ENCODE measurements around the gene YARS1.
A peak's percentile ranks its signal among the peaks of the same experiment; 100 is the strongest.

The YARS1 gene

DNA sequence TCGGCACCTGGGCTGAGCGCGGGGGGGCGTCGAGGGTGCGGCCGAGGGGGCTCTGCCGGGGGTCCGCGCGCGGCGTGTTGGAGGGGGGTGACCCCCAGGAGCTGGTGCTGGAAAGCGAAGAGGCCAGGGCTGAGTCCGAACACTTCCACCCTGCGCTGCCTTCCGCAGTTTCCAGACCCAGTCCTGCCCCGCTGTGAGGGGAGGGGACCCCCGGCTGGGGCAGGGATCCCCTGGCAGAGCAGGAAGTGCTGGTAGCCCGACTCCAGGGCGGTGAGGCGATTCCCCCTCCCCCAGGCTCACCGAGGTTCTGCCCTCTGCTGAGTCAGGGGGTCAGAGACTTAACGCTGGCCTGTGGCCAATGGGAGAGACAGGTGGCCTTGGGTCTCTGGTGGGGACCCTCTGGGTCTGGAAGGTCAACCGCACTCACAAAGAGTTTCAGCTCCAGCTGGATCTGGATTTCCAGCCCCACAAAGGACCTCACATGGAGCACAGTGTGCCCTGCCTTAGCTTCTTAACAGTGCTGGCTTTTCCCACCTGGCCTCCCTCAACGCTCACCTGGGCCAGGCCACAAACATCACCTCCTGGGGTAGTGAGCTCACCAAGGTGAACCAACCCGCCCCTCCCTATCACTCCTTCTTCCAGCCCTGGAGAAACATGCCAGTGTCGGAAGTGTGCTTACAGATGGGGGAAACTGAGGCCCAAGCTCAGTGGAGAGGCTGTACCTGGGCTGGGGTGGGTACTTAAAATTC, 74.8 kb downstream of the YARS1 start:
- Mint-ChIP-seq H3K27me3 (peaks cover 29 to 37% of the 10 kb centered on the region in 2 donors), H3K9me3 (no peaks in the 10 kb centered on the region), H3K27ac (peak overlapping the region; percentile 81), H3K36me3 (no peaks in the 10 kb centered on the region), H3K4me1 (peaks cover 0 to 10% of the 10 kb centered on the region in 2 donors), H3K4me3 (peak overlapping the region; percentile 75 to 79)
- DNase-seq: no peak
- ATAC-seq (replicated peaks): peak; percentile 7 to 16

DNA sequence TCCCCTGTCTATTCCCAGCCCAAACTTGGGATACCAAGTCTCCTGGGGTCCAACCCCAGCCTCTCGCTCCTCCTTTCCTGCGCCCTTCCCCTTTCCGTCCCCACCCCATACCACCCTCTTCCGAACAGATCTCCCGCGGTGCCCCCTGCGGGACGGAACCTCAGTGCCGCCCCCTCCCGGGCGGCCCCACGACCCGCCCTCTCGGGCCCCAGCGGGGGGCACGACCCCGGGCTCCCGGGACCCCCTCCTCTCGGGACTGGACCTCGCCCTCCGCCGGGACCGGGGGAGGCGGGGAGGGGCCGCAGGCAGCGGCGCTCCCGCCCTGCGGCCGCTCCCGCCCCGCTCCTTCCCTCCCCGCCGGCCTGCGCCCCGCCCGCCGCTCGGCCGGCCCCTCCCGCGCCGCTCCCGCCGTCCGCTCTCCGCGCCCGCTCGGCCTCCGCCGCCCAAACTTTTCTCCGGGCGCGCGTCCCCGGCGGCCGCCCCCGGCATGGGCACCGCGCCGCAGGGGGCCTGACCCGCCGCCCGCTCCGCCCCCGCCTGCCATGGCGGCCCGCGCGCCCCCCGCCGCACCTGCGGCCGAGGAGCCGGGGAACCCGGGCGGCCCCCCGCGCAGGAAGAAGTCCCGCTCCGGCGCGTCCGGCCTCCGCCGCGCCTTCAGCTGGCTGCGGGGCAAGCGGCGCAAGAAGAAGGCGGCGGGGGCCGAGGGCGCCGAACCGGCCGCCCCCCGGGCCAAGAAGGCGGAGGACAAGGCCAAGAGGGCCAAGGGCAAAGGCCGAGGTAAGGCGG, 75.6 kb downstream of the YARS1 start:
- no peak for DNase-seq
- H3K9me3 Mint-ChIP-seq: no peaks in the 10 kb centered on the region
- H3K4me3 Mint-ChIP-seq: peak overlapping the region; percentile 70 to 75
- no peaks in the 10 kb centered on the region for H3K36me3 Mint-ChIP-seq
- peak; percentile 42 to 45 for ATAC-seq (replicated peaks)
- peaks cover 30 to 40% of the 10 kb centered on the region in 2 donors for H3K27me3 Mint-ChIP-seq
- H3K27ac Mint-ChIP-seq: no peak overlapping the region
- peaks cover 0 to 10% of the 10 kb centered on the region in 2 donors for H3K4me1 Mint-ChIP-seq

DNA sequence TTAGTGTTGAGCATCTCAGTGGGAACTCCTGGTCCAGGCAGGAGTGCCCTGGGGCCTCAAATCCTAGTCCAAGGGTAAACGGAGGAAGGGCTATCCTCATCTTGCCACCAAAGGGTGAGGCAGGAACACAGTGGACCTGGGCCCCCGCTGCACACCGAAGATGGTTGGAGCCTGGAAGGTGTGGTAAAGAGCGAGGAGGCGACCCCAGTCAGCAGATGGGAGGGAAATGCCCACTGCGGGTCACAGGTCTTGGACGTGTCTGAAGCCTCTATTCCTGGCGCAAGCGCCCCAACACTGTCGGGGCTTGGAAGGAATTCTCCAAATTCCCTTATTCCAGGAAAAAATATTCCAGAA, 76.1 kb downstream of the YARS1 start:
- peaks cover 32 to 43% of the 10 kb centered on the region in 2 donors for H3K27me3 Mint-ChIP-seq

DNA sequence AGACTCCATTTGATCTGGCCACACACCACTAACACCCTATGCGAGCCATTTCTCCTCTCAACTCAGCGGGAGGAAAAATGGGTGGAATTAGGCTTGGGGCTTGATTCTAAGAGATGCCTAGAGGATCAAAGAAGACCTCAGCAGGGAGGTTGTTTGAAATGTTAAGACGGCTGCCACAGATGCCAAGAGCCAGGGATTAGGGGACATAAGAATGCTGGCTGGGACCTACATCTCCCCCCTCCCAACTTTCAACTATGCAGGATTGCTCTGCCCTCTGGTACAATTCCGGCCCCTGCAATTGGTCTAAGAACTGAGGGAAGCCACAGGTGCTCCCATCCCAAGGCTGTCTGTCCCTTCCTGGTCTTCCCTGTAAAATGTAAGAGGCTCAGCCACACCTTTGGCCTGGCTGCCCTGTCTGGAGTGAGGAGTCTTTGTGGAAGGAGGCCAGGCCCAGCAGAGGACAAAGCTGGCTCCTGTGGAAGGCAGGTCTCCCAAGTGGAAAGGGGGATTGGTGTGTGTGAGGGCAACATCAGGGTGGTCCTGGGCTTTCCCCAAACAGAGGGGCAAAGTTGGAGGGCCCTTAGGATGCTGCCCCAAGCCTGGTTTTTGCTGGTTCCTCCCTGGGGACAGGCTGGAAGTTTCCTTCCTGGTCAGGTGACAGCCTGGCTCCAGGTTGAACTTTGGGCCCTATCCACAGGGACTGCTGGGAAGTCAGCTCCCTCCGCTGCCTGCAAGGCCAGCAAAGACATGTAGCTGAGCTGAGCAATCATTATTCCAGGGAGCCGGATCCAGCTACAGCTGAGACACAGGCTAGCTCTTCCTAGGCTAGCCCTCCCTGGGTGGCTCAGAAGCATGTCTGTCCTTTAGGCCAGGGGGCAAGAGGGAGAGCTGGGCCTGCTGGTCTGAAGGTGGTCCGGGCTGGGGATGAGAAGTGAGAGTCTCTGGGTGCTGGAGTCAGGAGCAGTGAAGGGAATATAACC, 80.1 kb downstream of the YARS1 start:
- Mint-ChIP-seq H3K4me1 (peaks cover 0 to 1% of the 10 kb centered on the region in 2 donors), H3K27me3 (peaks cover 24 to 32% of the 10 kb centered on the region in 2 donors), H3K9me3 (no peaks in the 10 kb centered on the region), H3K36me3 (no peaks in the 10 kb centered on the region), H3K4me3 (no peak overlapping the region), H3K27ac (no peak overlapping the region)
- ATAC-seq (replicated peaks): no peak
- DNase-seq: no peak

More for the DNA sequence above, 76.1 kb downstream of the YARS1 start:
- Mint-ChIP-seq H3K27ac (no peak overlapping the region), H3K4me3 (peak overlapping the region; percentile 70 to 75), H3K4me1 (peaks cover 0 to 10% of the 10 kb centered on the region in 2 donors), H3K9me3 (no peaks in the 10 kb centered on the region), H3K36me3 (no peaks in the 10 kb centered on the region)
- ATAC-seq (replicated peaks) (no peak), DNase-seq (no peak)

DNA sequence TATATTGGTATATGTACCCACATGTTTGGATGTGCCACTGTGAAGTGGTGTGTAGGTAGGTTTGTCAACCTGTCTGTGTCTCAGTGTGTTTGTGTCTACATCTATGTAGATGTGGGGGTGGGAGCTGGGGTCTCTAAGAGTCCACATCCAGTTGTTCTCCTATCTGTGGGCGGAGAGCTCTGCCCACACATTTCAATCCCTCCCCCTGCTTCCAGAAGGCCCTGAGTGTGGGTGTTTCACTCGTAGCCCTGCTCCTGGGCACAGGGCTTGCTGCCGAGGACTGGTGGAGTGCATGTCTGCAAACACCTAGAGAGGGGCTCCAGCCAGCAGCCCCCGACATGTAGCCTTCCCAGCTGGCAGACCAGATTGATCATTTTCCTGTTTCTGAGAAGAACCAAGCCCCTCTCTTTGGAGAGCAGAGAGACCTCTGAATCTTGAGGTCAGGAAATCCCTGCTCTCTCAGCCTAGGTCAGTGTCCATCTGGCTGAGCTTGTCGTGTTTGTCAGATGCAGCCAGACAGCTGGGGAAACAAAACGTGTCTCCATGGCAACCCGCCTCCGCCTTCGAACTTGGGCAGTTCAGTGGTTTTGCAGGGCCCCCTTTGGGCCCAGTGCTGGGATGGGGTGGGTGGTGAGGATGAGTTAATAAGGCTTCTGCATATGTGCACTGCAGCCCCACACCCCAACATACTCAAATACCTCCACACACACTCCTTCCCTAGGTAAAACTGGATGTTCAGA, 83.4 kb downstream of the YARS1 start:
- peak overlapping the region; percentile 33 for H3K27ac Mint-ChIP-seq
- no peak for DNase-seq
- H3K4me1 Mint-ChIP-seq: no peaks in the 10 kb centered on the region
- H3K27me3 Mint-ChIP-seq: peaks cover 11 to 19% of the 10 kb centered on the region in 2 donors
- no peaks in the 10 kb centered on the region for H3K9me3 Mint-ChIP-seq
- no peak overlapping the region for H3K4me3 Mint-ChIP-seq
- peak in 1 of 2 donors; percentile 19 for ATAC-seq (replicated peaks)
- H3K36me3 Mint-ChIP-seq: no peaks in the 10 kb centered on the region

DNA sequence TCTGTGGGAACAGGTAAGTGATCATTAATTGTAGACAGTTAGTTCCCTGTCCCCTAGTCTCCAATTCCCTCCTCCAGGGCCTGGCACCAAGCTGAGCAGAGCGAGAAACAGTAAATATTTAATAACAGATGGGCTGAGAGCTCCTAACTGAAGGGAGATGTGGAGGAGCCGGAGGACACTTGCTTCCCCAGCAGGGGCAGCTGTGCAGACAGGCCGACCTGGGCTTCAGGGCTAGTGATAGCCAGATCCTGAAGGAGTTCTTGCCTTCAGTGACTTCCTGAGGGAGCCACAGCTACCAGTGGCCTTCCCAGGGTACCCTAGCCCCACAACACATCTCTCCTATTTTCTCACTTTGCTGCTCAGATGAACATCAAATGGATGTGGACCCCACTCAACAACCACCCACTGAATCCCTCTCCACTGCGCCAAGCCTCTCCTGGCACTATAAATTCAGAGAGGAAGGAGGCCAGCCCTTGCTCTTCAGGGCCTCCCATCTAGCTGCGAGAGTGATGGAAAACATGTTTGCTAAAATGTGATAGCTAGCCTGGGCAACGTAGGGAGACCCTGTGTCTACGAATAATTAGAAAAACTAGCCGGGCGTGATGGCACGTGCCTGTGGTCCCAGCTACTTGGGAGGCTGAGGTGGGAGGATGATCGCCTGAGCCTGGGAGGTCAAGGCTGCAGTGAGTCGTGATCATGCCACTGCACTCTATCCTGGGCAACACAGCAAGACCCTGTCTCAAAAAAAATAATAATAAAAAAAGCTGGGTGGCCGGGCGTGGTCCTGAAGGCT, 87.7 kb downstream of the YARS1 start:
- ATAC-seq (replicated peaks) (no peak), DNase-seq (no peak)
- no peaks in the 10 kb centered on the region for H3K36me3 Mint-ChIP-seq
- no peak overlapping the region for H3K27ac Mint-ChIP-seq
- no peaks in the 10 kb centered on the region for H3K9me3 Mint-ChIP-seq
- H3K4me1 Mint-ChIP-seq: peaks cover 4 to 7% of the 10 kb centered on the region in 2 donors
- no peak overlapping the region for H3K4me3 Mint-ChIP-seq
- peaks cover 37% of the 10 kb centered on the region in 2 donors for H3K27me3 Mint-ChIP-seq

DNA sequence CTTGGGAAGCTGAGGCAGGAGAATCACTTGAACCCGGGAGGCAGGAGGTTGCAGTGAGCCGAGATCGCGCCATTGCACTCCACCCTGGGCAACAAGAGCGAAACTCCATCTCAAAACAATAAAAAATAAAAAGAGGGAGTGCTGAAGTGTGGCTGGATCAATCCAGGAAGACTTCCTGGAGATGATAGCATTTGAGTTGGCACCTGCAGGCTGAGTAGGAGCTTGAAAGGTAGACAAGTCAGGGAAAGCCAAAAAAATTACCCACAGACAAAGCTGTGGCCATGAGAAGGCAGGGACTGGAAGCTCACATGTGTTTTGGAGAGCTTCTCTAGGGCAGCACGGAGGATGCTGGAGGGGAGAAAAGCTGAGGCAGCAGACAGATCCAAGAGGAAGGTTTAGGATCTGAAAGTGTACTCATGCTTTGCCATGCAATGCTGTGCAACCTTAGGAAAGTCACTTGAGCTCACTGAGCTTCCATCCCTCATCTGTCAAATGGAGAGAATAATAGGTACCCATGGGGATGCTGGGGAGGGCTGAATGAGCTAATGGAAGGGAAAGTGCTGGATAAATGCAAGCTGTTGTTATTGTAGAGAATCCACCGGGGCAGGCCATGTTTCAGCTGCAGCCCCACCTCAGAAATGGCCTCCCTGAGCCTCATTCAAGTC, 88.6 kb downstream of the YARS1 start:
- H3K4me1 Mint-ChIP-seq: peaks cover 4 to 7% of the 10 kb centered on the region in 2 donors
- no peak for DNase-seq
- H3K27me3 Mint-ChIP-seq: peaks cover 32 to 40% of the 10 kb centered on the region in 2 donors
- no peak for ATAC-seq (replicated peaks)
- H3K4me3 Mint-ChIP-seq: no peak overlapping the region
- no peaks in the 10 kb centered on the region for H3K36me3 Mint-ChIP-seq
- H3K9me3 Mint-ChIP-seq: no peaks in the 10 kb centered on the region
- no peak overlapping the region for H3K27ac Mint-ChIP-seq

DNA sequence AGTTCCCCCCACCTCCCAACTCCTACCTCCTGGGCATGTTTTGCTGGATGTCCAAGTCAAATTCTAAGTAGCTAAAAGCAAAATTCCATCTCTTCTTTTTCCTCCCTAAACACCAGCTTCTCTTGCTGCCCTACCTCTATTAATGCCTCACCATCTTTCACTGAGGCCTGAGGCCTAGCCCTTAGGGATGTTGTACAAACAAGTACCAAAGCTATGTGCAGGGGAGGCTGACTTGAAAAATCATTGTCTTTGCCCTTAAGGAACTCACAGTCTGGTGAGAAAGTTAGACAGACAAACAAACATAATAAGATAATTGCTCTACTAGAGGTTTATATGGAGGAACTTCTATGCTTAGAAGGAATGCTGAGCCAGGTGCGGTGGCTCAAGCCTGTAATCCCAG, 89.3 kb downstream of the YARS1 start:
- Mint-ChIP-seq H3K4me3 (no peak overlapping the region), H3K27ac (no peak overlapping the region), H3K4me1 (peaks cover 4 to 7% of the 10 kb centered on the region in 2 donors), H3K9me3 (no peaks in the 10 kb centered on the region), H3K27me3 (peaks cover 29 to 42% of the 10 kb centered on the region in 2 donors), H3K36me3 (no peaks in the 10 kb centered on the region)
- DNase-seq (no peak), ATAC-seq (replicated peaks) (no peak)

DNA sequence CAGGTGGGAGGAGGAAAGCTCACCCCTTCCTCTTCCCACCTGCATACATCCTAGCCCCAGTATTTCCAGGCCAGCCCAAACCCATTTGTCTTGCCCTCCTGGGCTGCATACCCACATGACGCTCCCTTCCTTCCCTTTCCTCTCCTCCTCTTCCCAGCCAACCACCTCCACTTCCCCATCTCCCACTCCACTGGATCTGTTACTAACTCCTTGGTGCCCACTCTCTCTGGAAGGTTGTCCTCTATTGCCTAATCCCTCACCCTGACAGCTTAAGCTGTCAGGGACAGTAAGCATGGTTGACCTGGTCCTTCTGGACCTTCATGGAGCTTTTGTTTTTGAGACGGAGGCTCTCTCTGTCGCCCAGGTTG, 91.6 kb downstream of the YARS1 start:
- H3K4me1 Mint-ChIP-seq: peaks cover 4 to 7% of the 10 kb centered on the region in 2 donors
- H3K27me3 Mint-ChIP-seq: peaks cover 41 to 60% of the 10 kb centered on the region in 2 donors
- no peaks in the 10 kb centered on the region for H3K9me3 Mint-ChIP-seq
- H3K4me3 Mint-ChIP-seq: no peak overlapping the region
- H3K27ac Mint-ChIP-seq: no peak overlapping the region
- ATAC-seq (replicated peaks) (no peak), DNase-seq (no peak)
- no peaks in the 10 kb centered on the region for H3K36me3 Mint-ChIP-seq
